GM18508 (cell line): Measurements from ENCODE around the gene LRP1B.

Experiments used
- ATAC-seq: cut with Tn5 transposase; IDR thresholded peaks from one replicate; pipeline ENCODE4 v1.9.1; 2021; ENCODE audit warnings: moderate number of reproducible peaks; ENCODE audit not compliant: insufficient read depth, unreplicated experiment

Gene LRP1B

DNA sequence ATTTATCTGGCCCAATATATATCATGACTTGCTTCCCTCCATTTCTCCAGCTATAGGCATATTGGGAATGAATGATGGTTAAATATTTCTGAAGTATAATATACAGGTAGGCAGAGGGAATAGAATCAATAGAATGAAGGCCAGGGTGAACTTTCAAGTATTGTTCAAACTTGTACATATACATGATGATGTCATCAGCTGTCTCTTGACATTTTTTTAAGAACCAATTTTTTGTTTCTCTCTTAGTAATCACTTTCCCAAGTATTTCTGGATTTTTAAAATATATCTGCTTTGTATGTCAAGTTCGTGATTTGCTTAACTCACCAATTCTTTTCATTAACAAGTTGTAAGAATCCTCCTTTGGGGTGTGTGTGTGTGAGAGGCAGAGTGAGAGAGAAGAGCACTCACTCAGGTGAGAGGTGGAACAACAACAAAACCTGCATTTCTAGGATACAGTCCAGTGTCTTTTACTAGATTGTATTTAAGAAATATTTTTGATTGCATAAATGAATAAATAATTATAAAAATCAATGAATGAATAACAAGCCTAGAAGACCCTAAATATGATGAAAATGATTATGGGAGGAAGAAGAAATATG lies 1239.1 kb downstream of the LRP1B start:
- ATAC-seq: peak; percentile 80

- ATAC-seq: no peak
Observed at GRCh38 chr2:140882671-140883620, 1247.9 kb downstream of the LRP1B start.

- ATAC-seq: no peak
Observed at GRCh38 chr2:140880573-140880972, 1250.2 kb downstream of the LRP1B start.

DNA sequence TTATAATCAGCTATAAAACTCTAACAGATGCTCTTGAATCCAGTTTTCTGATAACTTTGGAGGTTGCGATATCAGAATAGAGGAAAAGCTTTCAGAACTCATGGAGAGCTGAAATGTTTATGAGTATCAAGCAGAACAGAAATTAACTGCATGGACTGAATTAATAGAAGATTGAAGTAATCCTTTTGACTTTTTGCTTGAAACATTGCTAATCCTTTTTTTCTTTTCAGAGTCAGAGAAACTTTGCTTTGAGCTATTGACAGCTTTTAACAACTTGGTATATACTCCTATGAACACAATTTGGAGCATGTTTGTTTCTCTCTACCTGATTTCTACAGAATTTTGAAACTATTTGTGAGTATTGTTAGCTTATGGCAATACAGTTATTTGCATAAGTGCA lies 1254.8 kb downstream of the LRP1B start:
- no peak for ATAC-seq

GRCh38 chr2:140873915-140874531 lies 1256.8 kb downstream of the LRP1B start:
- ATAC-seq: no peak

DNA sequence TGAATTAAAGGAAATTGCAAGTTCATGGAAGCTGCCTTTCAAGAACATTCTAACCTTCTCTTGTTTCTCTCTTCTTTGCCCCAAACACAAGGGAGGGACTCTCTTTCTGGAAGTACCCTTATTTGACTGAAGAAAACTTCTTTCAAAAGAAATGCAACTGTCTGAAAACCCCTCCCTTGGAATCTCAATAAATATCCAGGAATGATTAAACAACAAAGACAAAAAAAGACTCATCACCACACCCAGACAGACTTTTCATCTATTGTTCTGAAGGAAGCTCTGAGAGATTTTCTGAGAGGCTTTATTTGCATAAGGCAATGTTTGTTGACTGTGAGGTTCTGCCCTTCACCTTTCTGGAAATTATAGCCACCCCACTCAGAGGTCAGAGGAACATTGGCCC lies 1260.9 kb downstream of the LRP1B start:
- ATAC-seq: no peak

DNA sequence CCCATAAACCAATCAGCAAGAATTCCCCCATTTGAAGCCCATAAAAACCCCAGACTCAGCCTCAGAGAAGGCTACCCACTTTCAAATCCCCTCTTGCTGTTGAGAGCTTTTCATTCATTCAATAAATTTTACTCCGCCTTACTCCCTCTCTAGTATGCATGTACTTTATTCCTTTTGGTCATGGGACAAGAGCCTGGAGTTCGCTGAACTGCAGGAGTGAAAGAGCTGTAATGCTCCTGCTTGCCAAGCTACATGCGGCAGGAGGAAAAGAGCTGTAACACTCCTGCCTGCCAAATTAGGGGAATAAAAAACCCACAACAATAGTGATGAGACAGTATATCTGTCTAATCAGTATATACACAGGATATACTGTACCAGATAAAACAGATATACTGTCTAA lies 1261.7 kb downstream of the LRP1B start:
- ATAC-seq: no peak

DNA sequence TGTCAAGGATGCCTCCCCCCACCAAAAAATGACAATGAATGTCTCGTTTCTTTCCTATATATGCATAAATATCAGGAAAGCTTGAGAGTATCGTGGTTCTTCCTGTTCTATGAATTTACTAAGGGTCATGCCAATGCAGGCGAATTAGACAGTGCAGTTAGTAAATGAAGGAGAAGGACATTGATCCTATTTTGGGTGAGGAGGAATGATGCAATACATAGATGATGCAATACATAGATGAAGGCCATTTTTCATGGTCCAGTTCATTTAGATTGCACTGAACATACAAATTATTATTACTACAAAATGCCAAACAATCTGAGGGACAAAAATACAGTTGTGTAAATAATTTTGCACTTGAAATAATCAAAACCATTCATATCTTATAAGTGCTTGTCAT lies 1265.0 kb downstream of the LRP1B start:
- no peak for ATAC-seq

GRCh38 chr2:140863713-140864112 lies 1267.1 kb downstream of the LRP1B start:
- ATAC-seq: no peak

- no peak for ATAC-seq
Observed at GRCh38 chr2:140862181-140862580, 1268.6 kb downstream of the LRP1B start.

DNA sequence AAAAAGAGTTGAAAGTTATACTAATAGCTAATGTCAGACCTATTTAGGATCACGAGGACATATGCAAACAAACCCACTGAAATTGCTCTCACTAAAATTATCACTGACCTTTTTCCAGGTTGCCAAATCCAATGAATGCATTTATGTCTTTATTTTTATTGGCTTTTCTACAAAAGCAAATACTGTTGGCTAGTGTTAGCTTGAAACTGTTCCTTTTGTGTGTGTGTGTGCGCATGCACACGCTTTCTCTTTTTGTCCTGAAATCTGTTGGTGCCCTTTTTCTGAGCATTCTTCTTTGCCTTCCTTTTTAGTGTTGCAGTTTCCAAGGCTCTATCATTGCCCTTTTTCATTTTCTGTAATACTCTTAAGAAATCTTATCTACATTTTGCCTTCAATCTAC lies 1269.2 kb downstream of the LRP1B start:
- ATAC-seq: no peak

GRCh38 chr2:140855471-140855870 lies 1275.3 kb downstream of the LRP1B start:
- ATAC-seq: no peak

DNA sequence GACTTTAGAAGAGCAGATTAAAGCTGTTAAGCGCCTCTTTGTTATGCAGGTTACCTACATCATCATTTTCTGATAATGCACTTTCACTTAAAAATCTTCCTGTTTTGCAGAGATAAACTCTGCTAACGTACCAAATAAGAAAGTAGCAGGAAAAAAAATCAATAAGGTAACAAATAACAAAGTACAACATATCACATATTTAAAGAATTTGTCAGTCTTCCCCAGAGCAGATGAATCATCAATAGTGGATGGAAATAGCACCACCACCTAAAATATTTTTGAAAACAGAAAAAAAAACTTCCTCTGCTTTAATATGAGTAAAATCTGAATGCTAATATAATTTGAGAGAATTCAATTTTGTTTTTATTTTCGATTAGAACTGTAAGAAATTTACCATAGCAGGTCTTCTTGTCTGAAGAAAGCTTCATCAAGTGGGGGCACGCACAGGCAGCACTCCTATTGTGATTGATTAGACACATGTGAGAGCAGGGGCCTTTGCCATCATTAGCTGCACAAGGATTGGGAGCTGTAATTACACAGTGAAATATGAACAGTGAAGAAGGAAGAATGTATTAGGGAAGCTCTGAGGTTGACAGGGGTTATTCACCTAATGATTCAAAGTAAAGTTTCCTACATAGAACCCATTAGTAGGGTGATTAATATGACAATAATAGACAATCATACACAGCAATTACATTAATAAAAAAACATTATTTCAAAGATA lies 1279.4 kb downstream of the LRP1B start:
- no peak for ATAC-seq

DNA sequence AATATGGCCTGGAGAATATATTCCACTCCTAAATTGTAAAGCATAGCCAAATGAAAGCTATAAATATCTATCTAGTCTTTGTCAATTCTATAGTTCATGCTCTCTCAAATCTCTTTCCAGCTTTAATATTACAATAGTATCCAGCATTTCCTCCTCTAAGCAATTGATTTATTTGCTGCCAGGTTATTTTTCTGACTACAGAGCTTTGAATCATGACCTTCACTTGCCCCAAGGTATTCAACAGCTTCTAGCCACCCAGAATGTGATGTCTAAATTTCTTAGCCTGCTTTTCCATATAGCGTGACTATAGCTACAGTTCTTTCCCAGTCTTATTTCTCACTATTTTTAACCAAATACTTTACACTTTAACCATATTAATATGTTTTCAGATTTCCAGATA lies 1287.6 kb downstream of the LRP1B start:
- no peak for ATAC-seq

DNA sequence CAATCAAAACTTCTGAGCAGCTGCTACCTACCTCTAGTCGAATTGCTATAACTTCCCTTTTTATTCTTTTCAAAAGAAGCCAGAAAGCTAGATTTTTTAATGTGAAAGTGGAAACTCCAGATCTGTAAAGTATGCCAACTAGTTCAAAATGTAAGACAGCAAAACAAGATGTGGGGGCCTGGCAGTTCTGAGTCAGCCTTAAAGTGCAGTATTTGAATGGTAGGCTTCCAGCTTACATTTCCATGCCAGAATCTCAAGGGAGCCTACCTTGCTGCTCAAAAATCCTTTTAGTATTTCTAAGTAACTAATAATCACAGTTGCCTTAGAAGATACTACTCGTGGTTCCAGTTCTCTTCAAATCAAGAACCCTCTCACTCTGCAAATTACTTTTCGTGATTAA lies 1288.7 kb downstream of the LRP1B start:
- ATAC-seq: no peak

- no peak for ATAC-seq
Observed at GRCh38 chr2:140841141-140841540, 1289.7 kb downstream of the LRP1B start.

- no peak for ATAC-seq
Observed at GRCh38 chr2:140836826-140837225, 1294.0 kb downstream of the LRP1B start.

- ATAC-seq: no peak
Observed at GRCh38 chr2:140835079-140835478, 1295.7 kb downstream of the LRP1B start.

DNA sequence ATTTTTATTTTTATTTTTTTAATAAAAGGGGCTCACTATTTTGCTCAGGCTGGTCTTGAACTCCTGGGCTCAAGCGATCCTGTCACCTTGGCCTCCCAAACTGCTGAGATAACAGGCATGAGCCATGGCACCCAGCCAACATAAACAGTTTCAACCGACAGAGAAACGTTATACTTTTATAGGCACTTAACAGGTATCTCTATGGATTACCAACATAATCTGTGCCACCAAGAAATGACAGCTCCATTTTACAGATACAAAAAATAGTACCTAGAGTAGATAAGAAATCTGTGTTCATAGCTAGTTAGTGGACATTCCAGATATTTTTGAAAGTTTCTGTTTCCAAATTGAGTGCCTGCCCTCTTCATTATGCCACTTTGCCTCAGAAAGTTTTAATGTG lies 1316.7 kb downstream of the LRP1B start:
- no peak for ATAC-seq

DNA sequence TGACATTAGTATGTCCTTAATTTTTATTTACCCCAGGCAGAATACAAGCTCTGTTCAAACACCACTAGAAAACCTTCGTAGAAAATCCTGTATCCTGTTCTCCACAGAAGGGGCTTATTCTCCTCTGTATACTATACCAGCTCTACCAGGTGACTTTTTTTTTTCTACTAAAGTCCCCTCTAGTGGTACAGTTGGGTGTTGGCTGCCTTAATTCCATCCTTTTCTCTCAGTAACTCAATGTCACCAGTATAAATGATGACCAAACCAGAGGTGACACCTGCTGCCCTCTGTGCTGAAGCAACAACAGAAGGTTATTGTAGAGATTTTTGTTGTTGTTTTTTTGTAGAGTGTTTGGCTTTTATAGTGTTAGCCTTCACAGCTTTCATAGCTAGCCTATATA lies 1322.0 kb downstream of the LRP1B start:
- ATAC-seq: peak; percentile 88

DNA sequence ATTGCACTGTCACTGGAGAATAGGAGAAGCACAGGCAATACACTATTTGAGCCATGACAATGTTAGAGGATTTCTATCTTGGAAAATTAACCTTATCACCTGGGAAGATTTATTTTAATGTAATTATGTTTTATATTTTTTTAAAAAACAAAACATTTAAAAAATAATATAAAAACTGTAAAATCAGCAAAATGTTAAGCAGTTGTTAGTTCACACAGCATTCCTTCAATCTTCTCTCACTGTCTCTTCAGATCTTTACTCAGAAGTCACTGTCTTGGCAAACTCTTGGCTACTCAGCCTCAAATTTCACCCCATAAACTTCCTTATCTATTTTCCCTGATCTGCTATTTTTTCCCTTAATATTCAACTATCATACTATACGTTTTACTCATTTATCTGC lies 1322.6 kb downstream of the LRP1B start:
- no peak for ATAC-seq
